WTC11 (cell line): ENCODE results near the gene ZNRF1. TPM values are rescaled to one million over a fixed set of nuclear protein-coding genes. Genes with fewer than 3 reads are reported as not detected.

Experiments
- ATAC-seq: fragments of 200-7000 bp; cut with Tn5 transposase; 2 replicates; pipeline ENCODE4 v1.10.0; 2021; ENCODE audit warnings: mild to moderate bottlenecking, moderate library complexity
- CTCF ChIA-PET: fragments of 300-600 bp; sonication (Branson Sonifier 250); formaldehyde crosslinking; loops from one replicate; lab custom pipeline; 2021; ENCODE audit warnings: antibody characterized with exemption; lab: Charles Lee
- POLR2A ChIA-PET: fragments of 350-600 bp; sonication (Branson Sonifier 250); formaldehyde crosslinking; loops from one replicate; lab custom pipeline; 2021; ENCODE audit warnings: antibody characterized with exemption; lab: Charles Lee
- DNase-seq: peaks from one replicate; pipeline ENCODE4 v3.0.0; 2021; ENCODE audit warnings: low spot score
- H3K27ac Mint-ChIP-seq: 2 replicates; pipeline ENCODE4 v1.8.0; 2021; ENCODE audit warnings: mixed read lengths
- H3K27me3 Mint-ChIP-seq: 2 replicates; pipeline ENCODE4 v1.8.0; 2021; ENCODE audit warnings: low read depth, mild to moderate bottlenecking, moderate library complexity, mixed read lengths
- H3K36me3 Mint-ChIP-seq: 2 replicates; pipeline ENCODE4 v1.8.0; 2021; ENCODE audit warnings: mixed read lengths
- H3K4me1 Mint-ChIP-seq: 2 replicates; pipeline ENCODE4 v1.8.0; 2022; ENCODE audit warnings: mixed read lengths
- H3K4me3 Mint-ChIP-seq: 2 replicates; pipeline ENCODE4 v1.8.0; 2021; ENCODE audit warnings: mild to moderate bottlenecking, moderate library complexity, mixed read lengths
- H3K9me3 Mint-ChIP-seq: 2 replicates; pipeline ENCODE4 v1.8.0; 2021; ENCODE audit warnings: mixed read lengths
- CDX4 ChIP-seq: fragments of 250-450 bp; sonication (Bioruptor Pico); IDR thresholded peaks from 2 replicates; pipeline ENCODE4 v1.9.0; 2021; ENCODE audit warnings: moderate library complexity, mild to moderate bottlenecking, inconsistent platforms, borderline replicate concordance
- CREB1 ChIP-seq: sonication (generic); formaldehyde crosslinking; IDR thresholded peaks from 2 replicates; pipeline ENCODE4 v1.8.0; 2023; ENCODE audit warnings: mild to moderate bottlenecking, missing genetic modification reagents
- ESRRA ChIP-seq: sonication (generic); formaldehyde crosslinking; IDR thresholded peaks from 2 replicates; pipeline ENCODE4 v1.8.1; 2022; ENCODE audit warnings: mild to moderate bottlenecking, missing genetic modification reagents, borderline replicate concordance
- GABPB1 ChIP-seq: sonication (generic); formaldehyde crosslinking; IDR thresholded peaks from 2 replicates; pipeline ENCODE4 v1.8.1; 2023; ENCODE audit warnings: mild to moderate bottlenecking, missing genetic modification reagents
- GTF2I ChIP-seq: fragments of 250-450 bp; sonication (Bioruptor Pico); conservative IDR thresholded peaks from 2 replicates; pipeline ENCODE4 v1.4.0; 2021; ENCODE audit warnings: mild to moderate bottlenecking
- HMGA2 ChIP-seq: fragments of 250-450 bp; sonication (Bioruptor Pico); IDR thresholded peaks from 2 replicates; pipeline ENCODE4 v1.4.0; 2021; ENCODE audit warnings: mild to moderate bottlenecking, moderate library complexity
- JUN ChIP-seq: sonication (generic); formaldehyde crosslinking; IDR thresholded peaks from 2 replicates; pipeline ENCODE4 v1.8.0; 2023; ENCODE audit warnings: mild to moderate bottlenecking, missing genetic modification reagents
- MAX ChIP-seq: sonication (generic); formaldehyde crosslinking; IDR thresholded peaks from 2 replicates; pipeline ENCODE4 v1.8.0; 2022; ENCODE audit warnings: mild to moderate bottlenecking, missing genetic modification reagents
- MYBL2 ChIP-seq: sonication (generic); formaldehyde crosslinking; IDR thresholded peaks from 2 replicates; pipeline ENCODE4 v1.8.1; 2023; ENCODE audit warnings: mild to moderate bottlenecking, moderate library complexity, missing genetic modification reagents
- PREB ChIP-seq: sonication (generic); formaldehyde crosslinking; IDR thresholded peaks from 2 replicates; pipeline ENCODE4 v1.8.1; 2022; ENCODE audit warnings: mild to moderate bottlenecking, missing genetic modification reagents, moderate library complexity, borderline replicate concordance
- SOX15 ChIP-seq: fragments of 250-450 bp; sonication (Bioruptor Pico); IDR thresholded peaks from 2 replicates; pipeline ENCODE4 v1.9.0; 2021; ENCODE audit warnings: mild to moderate bottlenecking
- STAT6 ChIP-seq: sonication (generic); formaldehyde crosslinking; conservative IDR thresholded peaks from 2 replicates; pipeline ENCODE4 v1.8.1; 2023; ENCODE audit warnings: mild to moderate bottlenecking, low read depth, missing genetic modification reagents, moderate library complexity
- TP53 ChIP-seq: sonication (generic); formaldehyde crosslinking; IDR thresholded peaks from 2 replicates; pipeline ENCODE4 v1.8.1; 2023; ENCODE audit warnings: mild to moderate bottlenecking, missing genetic modification reagents
- ZBTB21 ChIP-seq: sonication (generic); formaldehyde crosslinking; IDR thresholded peaks from 2 replicates; pipeline ENCODE4 v1.8.1; 2023; ENCODE audit warnings: mild to moderate bottlenecking, missing genetic modification reagents, borderline replicate concordance
- ZBTB43 ChIP-seq: sonication (generic); formaldehyde crosslinking; IDR thresholded peaks from 2 replicates; pipeline ENCODE4 v1.8.1; 2023; ENCODE audit warnings: mild to moderate bottlenecking, missing genetic modification reagents
- ZNF121 ChIP-seq: sonication (generic); formaldehyde crosslinking; IDR thresholded peaks from 2 replicates; pipeline ENCODE4 v1.8.0; 2023; ENCODE audit warnings: missing genetic modification reagents
- ZNF317 ChIP-seq: sonication (generic); formaldehyde crosslinking; IDR thresholded peaks from 2 replicates; pipeline ENCODE4 v1.8.1; 2023; ENCODE audit warnings: low read depth, mild to moderate bottlenecking, moderate library complexity, missing genetic modification reagents, borderline replicate concordance
- ZNF416 ChIP-seq: fragments of 250-450 bp; sonication (Bioruptor Pico); IDR thresholded peaks from 2 replicates; pipeline ENCODE4 v1.9.0; 2021; ENCODE audit warnings: mild to moderate bottlenecking, inconsistent platforms
- ZNF532 ChIP-seq: fragments of 250-450 bp; sonication (Bioruptor Pico); IDR thresholded peaks from 2 replicates; pipeline ENCODE4 v1.9.0; 2021; ENCODE audit warnings: mild to moderate bottlenecking, borderline replicate concordance
- total RNA-seq: library from RNA; stranded (reverse); gene quantifications from 3 replicates; pipeline ENCODE4 v1.2.3, GENCODE V29; 2021

ZNRF1 gene
- total RNA-seq, 1 experiment from 2014 or later: 47.6 TPM

- peaks cover 31% of the 10 kb centered on the region for H3K36me3 Mint-ChIP-seq
- CTCF ChIA-PET: interaction anchor here (1.5 kb wide), 1 partner anchor 92 kb away, joined by 4 read pairs; no protein-coding TSS in a partner anchor
- no peak for ATAC-seq
- H3K4me3 Mint-ChIP-seq: no peak overlapping the region
- peaks cover 13% of the 10 kb centered on the region for H3K4me1 Mint-ChIP-seq
- no peaks in the 10 kb centered on the region for H3K27me3 Mint-ChIP-seq
- H3K9me3 Mint-ChIP-seq: peaks cover 29% of the 10 kb centered on the region
- H3K27ac Mint-ChIP-seq: no peak overlapping the region
- POLR2A ChIA-PET: no interaction called here
- TF ChIP-seq CDX4 (no peak), ZNF532 (no peak), MAX (CRISPR knock-in tag) (no peak), PREB (no peak), HMGA2 (CRISPR knock-in tag) (no peak), CREB1 (CRISPR knock-in tag) (no peak), ZNF317 (CRISPR knock-in tag) (no peak), SOX15 (CRISPR knock-in tag) (no peak), ESRRA (CRISPR knock-in tag) (no peak), STAT6 (CRISPR knock-in tag) (no peak), ZNF416 (CRISPR knock-in tag) (no peak)
- no peak for DNase-seq
Measured at GRCh38 chr16:75019007-75019406, 20.2 kb downstream of the ZNRF1 start.

GRCh38 chr16:75019586-75019985, 20.8 kb downstream of the ZNRF1 start:
- peaks cover 31% of the 10 kb centered on the region for H3K36me3 Mint-ChIP-seq
- H3K4me3 Mint-ChIP-seq: no peak overlapping the region
- CTCF ChIA-PET: interaction anchor here (1.5 kb wide), 1 partner anchor 92 kb away, joined by 4 read pairs; no protein-coding TSS in a partner anchor
- peaks cover 18% of the 10 kb centered on the region for H3K4me1 Mint-ChIP-seq
- H3K9me3 Mint-ChIP-seq: peaks cover 29% of the 10 kb centered on the region
- no peak for TF ChIP-seq ZBTB21 (CRISPR knock-in tag)
- TF ChIP-seq ZNF121 (CRISPR knock-in tag): peak; percentile 36; the same call in 1 of the 2 replicates
- H3K27ac Mint-ChIP-seq: no peak overlapping the region
- DNase-seq: no peak
- POLR2A ChIA-PET: no interaction called here
- no peak for ATAC-seq
- no peaks in the 10 kb centered on the region for H3K27me3 Mint-ChIP-seq

GRCh38 chr16:75021410-75021809, 22.6 kb downstream of the ZNRF1 start:
- H3K27ac Mint-ChIP-seq: no peak overlapping the region
- CTCF ChIA-PET: interaction anchor here (0.6 kb wide), 1 partner anchor 311 kb away, joined by 4 read pairs; no protein-coding TSS in a partner anchor
- TF ChIP-seq ESRRA (CRISPR knock-in tag) (no peak), GABPB1 (CRISPR knock-in tag) (no peak), STAT6 (CRISPR knock-in tag) (no peak), HMGA2 (CRISPR knock-in tag) (no peak), TP53 (no peak), JUN (no peak), GTF2I (CRISPR knock-in tag) (no peak), ZBTB43 (CRISPR knock-in tag) (no peak), MYBL2 (no peak)
- POLR2A ChIA-PET: no interaction called here
- peaks cover 24% of the 10 kb centered on the region for H3K4me1 Mint-ChIP-seq
- H3K36me3 Mint-ChIP-seq: peaks cover 31% of the 10 kb centered on the region
- ATAC-seq: no peak
- peaks cover 29% of the 10 kb centered on the region for H3K9me3 Mint-ChIP-seq
- H3K4me3 Mint-ChIP-seq: no peak overlapping the region
- no peak for DNase-seq
- no peaks in the 10 kb centered on the region for H3K27me3 Mint-ChIP-seq
